Fibroblast of pulmonary artery (primary cell): ENCODE data around the gene ATG16L2.
"Not testable (repeated sequence)": the region's sequence is repeated elsewhere in the genome, so short reads cannot be mapped to it uniquely, and the experiment has no call there.

Source experiments
- DNase-seq: peaks from one replicate; pipeline ENCODE4 v3.0.0-alpha.2; 2010; ENCODE audit warnings: low read depth
- H3K4me3 ChIP-seq: replicated peaks from 2 replicates; pipeline ENCODE4 v1.5.1; 2011; ENCODE audit warnings: low read depth, mild to moderate bottlenecking, control low read depth, low read length, moderate library complexity
- TF ChIP-seq, protein P1 (sequence below): IDR thresholded peaks from 2 replicates; pipeline ENCODE4 v1.5.1; 2011; ENCODE audit warnings: mild to moderate bottlenecking, control low read depth, low read length, inconsistent platforms; ENCODE audit errors: missing control alignments

ATG16L2 gene

DNA sequence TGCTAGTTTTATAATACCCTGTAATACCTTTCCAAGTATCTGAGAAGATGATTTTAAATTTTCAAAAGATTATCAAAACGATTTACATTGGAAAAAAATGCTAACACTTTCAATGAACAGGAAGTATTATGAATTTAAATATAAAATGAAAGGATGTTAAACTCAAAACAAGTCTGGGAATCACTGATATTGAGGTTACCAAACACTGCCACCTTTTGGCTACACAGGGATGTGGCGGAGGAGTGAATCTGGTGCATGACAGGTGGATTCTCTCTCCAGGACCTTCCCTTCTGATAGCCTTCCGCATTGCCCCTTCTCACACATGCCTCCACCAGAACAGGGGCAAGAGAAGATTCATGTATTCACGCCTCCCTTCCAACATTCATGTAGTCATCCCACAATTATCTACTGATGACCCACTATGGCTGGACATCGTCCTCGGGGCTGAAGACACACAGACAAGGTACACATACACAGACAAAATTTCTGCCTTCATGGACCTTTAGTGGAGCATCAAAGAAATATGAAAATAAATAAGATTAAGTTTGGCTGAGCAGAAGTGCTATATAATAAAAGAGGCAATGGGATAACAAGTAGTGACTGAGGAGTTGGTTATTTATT, 34.7 kb downstream of the ATG16L2 start:
- H3K4me3 ChIP-seq: no peak overlapping the region
- TF ChIP-seq, protein P1, sequence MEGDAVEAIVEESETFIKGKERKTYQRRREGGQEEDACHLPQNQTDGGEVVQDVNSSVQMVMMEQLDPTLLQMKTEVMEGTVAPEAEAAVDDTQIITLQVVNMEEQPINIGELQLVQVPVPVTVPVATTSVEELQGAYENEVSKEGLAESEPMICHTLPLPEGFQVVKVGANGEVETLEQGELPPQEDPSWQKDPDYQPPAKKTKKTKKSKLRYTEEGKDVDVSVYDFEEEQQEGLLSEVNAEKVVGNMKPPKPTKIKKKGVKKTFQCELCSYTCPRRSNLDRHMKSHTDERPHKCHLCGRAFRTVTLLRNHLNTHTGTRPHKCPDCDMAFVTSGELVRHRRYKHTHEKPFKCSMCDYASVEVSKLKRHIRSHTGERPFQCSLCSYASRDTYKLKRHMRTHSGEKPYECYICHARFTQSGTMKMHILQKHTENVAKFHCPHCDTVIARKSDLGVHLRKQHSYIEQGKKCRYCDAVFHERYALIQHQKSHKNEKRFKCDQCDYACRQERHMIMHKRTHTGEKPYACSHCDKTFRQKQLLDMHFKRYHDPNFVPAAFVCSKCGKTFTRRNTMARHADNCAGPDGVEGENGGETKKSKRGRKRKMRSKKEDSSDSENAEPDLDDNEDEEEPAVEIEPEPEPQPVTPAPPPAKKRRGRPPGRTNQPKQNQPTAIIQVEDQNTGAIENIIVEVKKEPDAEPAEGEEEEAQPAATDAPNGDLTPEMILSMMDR: peak; percentile 79
- DNase-seq: peak; percentile 62

DNA sequence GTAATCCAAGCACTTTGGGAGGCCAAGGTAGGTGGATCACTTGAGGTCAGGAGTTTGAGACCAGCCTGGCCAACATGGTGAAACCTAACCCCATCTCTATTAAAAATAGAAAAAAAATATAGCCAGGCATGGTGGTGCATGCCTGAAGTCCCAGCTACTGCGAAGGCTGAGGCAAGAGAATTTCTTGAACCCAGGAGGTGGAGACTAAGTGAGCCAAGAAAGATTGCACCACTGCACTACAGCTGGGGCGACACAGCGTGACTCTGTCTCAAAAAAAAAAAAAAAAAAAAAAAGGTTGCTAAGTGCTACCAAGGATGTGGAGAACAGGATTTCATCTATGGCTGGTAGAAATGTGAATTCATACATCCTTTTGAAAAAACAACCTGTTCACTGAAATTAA, 36.6 kb downstream of the ATG16L2 start:
- DNase-seq: no peak
- H3K4me3 ChIP-seq: no peak overlapping the region
- TF ChIP-seq, protein P1: no peak

DNA sequence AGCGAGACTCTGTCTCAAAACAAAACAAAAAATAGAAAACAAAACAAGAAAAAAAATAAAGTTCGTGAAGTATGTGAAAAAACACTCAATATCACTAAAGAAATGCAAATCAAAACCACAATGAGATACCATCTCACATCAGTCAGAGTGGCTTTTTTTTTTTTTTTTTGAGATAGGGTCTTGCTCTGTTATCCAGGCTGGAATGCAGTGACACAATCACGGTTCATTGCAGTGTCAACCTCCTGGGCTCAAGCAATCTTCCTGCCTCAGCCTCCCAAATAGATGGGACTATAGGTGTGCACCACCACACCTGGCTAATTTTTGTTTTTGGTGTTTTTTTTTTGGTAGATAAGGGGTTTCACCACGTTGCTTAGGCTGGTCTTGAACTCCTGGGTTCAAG, 37.5 kb downstream of the ATG16L2 start:
- DNase-seq: no peak
- TF ChIP-seq, protein P1: no peak
- no peak overlapping the region for H3K4me3 ChIP-seq

DNA sequence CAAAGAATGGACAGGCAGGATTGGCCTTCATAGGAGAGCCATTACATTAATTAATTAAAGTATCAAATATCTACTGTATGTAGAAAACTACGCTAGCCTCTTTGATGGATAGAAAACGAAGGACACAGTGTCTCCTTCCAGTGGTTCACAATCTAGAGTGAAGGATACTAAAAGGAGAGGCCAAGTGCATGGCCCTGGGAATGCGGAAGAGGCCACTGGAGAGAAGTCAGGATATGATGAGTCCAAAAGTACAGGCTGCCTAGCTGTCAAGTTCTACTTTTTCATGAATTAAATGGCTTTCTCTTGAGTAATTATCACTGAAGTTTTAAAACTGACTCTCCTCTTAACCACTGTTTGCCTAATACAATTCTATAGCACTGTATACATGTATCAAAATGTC, 41.9 kb downstream of the ATG16L2 start:
- TF ChIP-seq, protein P1: no peak
- peak; percentile 52 for DNase-seq

DNA sequence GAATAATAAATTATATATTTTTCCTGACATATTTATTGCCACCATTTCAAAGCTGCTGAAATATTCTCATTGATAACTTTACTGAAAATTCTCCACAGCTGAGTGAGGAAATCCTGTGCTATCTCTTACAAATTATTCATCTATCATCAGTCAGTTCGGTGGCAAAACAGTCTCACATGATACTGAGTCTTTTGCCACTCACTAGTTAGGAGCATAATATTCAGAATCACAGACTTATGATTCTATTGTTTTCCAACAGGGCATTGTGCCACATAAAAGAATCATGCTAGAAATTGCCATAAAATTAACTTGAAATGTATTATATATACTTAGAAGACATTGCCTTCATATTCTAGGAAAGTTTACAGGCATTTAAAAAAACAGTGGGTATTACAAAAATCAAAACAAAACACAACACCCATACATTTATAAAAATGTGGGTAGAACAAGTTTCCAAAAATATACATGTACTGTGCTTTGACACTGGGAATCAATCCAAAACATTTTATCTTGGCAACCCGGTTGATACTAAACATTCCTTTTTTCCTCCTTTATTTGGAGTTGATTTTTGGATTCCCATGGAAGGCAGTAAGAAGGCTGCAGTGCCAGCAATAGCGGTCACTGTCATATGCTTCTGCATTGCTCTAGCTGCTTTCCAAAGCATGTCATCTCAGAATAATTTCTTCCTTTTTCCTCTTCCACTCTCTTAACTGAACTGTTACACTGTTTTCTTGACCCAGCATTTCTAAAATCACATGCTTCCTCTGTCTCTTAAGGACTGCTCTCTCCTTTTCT, 42.5 kb downstream of the ATG16L2 start:
- H3K4me3 ChIP-seq: no peak overlapping the region
- DNase-seq: peak; percentile 86
- TF ChIP-seq, protein P1: peak; percentile 28

More for the DNA sequence above, 41.9 kb downstream of the ATG16L2 start:
- no peak overlapping the region for H3K4me3 ChIP-seq

DNA sequence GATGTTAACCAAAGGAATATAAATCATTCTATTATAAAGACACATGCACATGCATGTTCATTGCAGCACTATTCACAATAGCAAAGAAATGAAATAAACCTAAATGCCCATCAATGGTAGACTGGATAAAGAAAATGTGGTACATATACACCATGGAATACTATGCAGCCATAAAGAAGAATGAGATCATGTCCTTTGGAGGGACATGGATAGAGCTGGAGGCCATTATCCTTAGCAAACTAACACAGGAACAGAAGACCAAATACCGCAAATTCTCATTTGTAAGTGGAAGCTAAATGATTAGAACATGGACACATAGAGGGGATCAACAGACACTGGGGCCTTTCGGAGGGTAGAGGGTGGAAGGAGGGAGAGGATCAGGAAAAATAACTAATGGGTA, 44.1 kb downstream of the ATG16L2 start:
- not testable (repeated sequence) for DNase-seq, H3K4me3 ChIP-seq

DNA sequence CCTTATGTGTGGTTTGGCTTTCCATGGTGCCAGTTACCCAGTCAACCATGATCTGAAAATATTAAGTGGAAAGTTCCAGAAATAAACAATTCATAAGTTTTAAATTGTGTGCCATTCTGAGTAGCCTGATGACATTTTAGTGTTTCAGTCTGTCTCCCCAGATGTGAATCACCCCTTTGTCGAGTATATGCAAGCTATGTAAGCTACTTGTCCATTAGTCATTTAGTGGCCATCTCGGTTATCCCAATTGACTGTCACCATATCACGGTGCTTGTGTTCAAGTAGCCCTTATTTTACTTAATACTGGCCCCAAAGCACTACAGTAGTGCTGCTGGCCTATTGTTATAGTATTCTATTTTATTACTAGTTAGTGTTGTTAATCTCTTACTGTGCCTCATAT, 44.9 kb downstream of the ATG16L2 start:
- no peak overlapping the region for H3K4me3 ChIP-seq
- TF ChIP-seq, protein P1: no peak
- no peak for DNase-seq
